ENCODE measurements around the gene KRTAP5-4. TPM values are rescaled to one million over a fixed set of nuclear protein-coding genes. Genes with fewer than 3 reads are reported as not detected.

Gene KRTAP5-4
- total and polyA plus RNA-seq, 7 donors: not detected

DNA sequence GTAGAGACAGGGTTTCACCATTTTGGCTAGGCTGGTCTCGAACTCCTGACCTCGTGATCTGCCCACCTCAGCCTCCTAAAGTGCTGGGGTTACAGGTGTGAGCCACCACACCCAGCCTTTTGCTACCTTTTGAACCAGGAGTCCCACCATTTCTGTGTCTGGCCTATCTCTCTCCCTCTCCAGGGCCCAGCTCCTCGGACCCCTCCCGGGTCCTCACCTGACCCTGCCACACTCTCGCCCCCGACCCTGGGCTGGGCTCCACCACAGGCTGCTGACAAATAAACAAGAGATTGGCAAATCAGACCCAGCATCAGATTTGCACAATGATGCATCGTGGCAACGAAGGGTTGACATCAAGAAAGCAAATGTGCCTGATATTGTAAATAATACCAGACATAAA, 16.4 kb upstream of the KRTAP5-4 start:
- intact Hi-C loops (cut with DNase I): no loop called here
- Histone ChIP-seq H3K9me3 (no peaks in the 10 kb centered on the region), H3K4me1 (no peaks in the 10 kb centered on the region), H3K27ac (no peak overlapping the region), H3K4me3 (no peak overlapping the region), H3K36me3 (ENCODE audit: insufficient read depth in 1 of 2, low read depth in 1 of 2) (no peaks in the 10 kb centered on the region), H3K27me3 (ENCODE audit: insufficient read depth in 3 of 3, low read length in 2 of 3) (peaks cover 0 to 52% (median 0%) of the 10 kb centered on the region in 3 donors)
- WGBS, 3 donors: 70 to 78% (median 71%) methylated on average over 8 of the region's 8 CpGs
- ATAC-seq (no peak), DNase-seq (peak in 1 of 2 donors; percentile 6)
- TF ChIP-seq, protein P1, sequence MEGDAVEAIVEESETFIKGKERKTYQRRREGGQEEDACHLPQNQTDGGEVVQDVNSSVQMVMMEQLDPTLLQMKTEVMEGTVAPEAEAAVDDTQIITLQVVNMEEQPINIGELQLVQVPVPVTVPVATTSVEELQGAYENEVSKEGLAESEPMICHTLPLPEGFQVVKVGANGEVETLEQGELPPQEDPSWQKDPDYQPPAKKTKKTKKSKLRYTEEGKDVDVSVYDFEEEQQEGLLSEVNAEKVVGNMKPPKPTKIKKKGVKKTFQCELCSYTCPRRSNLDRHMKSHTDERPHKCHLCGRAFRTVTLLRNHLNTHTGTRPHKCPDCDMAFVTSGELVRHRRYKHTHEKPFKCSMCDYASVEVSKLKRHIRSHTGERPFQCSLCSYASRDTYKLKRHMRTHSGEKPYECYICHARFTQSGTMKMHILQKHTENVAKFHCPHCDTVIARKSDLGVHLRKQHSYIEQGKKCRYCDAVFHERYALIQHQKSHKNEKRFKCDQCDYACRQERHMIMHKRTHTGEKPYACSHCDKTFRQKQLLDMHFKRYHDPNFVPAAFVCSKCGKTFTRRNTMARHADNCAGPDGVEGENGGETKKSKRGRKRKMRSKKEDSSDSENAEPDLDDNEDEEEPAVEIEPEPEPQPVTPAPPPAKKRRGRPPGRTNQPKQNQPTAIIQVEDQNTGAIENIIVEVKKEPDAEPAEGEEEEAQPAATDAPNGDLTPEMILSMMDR (IDR thresholded peaks at IDR 0.05): no peak

DNA sequence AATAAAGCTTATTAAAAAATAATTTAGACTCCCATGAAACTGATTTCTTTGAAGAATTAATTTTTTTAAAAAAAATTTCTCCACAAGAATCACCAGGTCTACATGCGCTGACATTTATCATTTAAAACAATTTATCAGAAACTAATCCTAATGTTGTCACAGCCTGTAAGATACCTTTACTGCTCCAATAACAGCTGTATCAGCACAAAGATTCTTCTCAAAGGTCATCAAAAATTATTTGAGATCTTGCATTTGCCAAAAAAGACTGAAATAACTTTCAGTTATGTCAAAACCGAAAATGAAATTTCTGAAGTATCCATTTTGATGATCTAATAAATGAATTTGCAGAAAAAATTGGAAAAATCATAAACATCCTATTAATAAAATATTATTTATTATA, 15.7 kb upstream of the KRTAP5-4 start:
- no peak for DNase-seq
- Histone ChIP-seq H3K27ac (no peak overlapping the region), H3K36me3 (ENCODE audit: insufficient read depth in 1 of 2, low read depth in 1 of 2) (no peaks in the 10 kb centered on the region), H3K4me3 (no peak overlapping the region), H3K9me3 (no peaks in the 10 kb centered on the region), H3K4me1 (no peaks in the 10 kb centered on the region), H3K27me3 (ENCODE audit: insufficient read depth in 3 of 3, low read length in 2 of 3) (peaks cover 0 to 47% (median 0%) of the 10 kb centered on the region in 3 donors)
- intact Hi-C loops (cut with DNase I): no loop called here
- WGBS, 3 donors: 90 to 94% (median 94%) methylated on average over 2 of the region's 2 CpGs
- TF ChIP-seq, protein P1 (IDR thresholded peaks at IDR 0.05): no peak
- ATAC-seq: no peak

GRCh38 chr11:1636291-1636950, 14.5 kb upstream of the KRTAP5-4 start:
- Histone ChIP-seq H3K4me3 (no peak overlapping the region), H3K9me3 (no peaks in the 10 kb centered on the region), H3K36me3 (ENCODE audit: insufficient read depth in 1 of 2, low read depth in 1 of 2) (no peaks in the 10 kb centered on the region), H3K27me3 (ENCODE audit: insufficient read depth in 3 of 3, low read length in 2 of 3) (peaks cover 0 to 51% (median 2%) of the 10 kb centered on the region in 3 donors), H3K27ac (no peak overlapping the region), H3K4me1 (no peaks in the 10 kb centered on the region)
- intact Hi-C loops (cut with DNase I): no loop called here
- TF ChIP-seq, protein P1 (IDR thresholded peaks at IDR 0.05): no peak
- DNase-seq: peak in 1 of 2 donors; percentile 9
- WGBS, 3 donors: 85 to 89% (median 86%) methylated on average over 19 of the region's 19 CpGs
- ATAC-seq: no peak

DNA sequence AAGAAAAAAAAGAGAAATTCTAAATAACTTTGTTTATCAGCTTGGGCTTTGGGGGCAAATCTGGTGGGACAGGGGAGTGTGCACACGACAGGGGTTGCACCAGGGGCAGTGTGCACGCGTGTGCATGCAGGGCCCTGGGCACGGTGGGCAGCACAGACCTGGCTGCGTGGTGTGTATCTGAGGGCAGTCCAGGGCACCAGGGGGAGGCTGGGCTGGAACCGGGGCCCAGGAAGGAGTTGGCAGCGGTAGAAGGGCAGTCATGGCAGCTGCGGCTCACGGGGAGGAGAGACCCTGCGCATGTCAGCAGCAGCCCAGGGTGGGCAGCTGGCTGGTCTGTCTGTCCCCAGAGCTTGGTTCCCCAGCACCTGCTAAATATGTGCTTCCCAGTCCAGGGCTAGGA, 11.9 kb upstream of the KRTAP5-4 start:
- 41 to 60% (median 49%) methylated on average over 9 to 10 of the region's 10 CpGs for WGBS, 3 donors
- no peak for ATAC-seq
- Histone ChIP-seq H3K4me1 (no peaks in the 10 kb centered on the region), H3K36me3 (ENCODE audit: insufficient read depth in 1 of 2, low read depth in 1 of 2) (no peaks in the 10 kb centered on the region), H3K9me3 (no peaks in the 10 kb centered on the region), H3K27me3 (ENCODE audit: insufficient read depth in 3 of 3, low read length in 2 of 3) (peaks cover 0 to 43% (median 2%) of the 10 kb centered on the region in 3 donors), H3K4me3 (no peak overlapping the region), H3K27ac (no peak overlapping the region)
- TF ChIP-seq, protein P1 (IDR thresholded peaks at IDR 0.05): no peak
- DNase-seq: peak in 1 of 2 donors; percentile 8
- intact Hi-C loops (cut with DNase I): no loop called here

Data from psoas muscle (tissue), 8 donors.